Calu3 (cell line): ENCODE measurements around the gene MAP4K2. TPM values are rescaled to one million over a fixed set of nuclear protein-coding genes. Genes with fewer than 3 reads are reported as not detected.

Source experiments
- BruUV-seq: library from RNA; stranded (reverse); fragments of 400-500 nt; replicated peaks from 2 replicates; lab custom pipeline; 2021; lab: Mats Ljungman, UMichigan
- CTCF ChIA-PET: fragments of 300-600 bp; sonication (Branson Sonifier 250); formaldehyde crosslinking; loops from one replicate; lab custom pipeline; 2022; ENCODE audit warnings: antibody characterized with exemption; lab: Charles Lee
- DNase-seq: peaks from one replicate; pipeline ENCODE4 v3.0.0; 2022
- H3K27ac Mint-ChIP-seq: one replicate; pipeline ENCODE4 v1.8.0; 2022; ENCODE audit warnings: mixed read lengths; ENCODE audit not compliant: unreplicated experiment
- H3K27me3 Mint-ChIP-seq: one replicate; pipeline ENCODE4 v1.8.0; 2022; ENCODE audit warnings: mixed read lengths; ENCODE audit not compliant: unreplicated experiment
- H3K36me3 Mint-ChIP-seq: one replicate; pipeline ENCODE4 v1.8.0; 2022; ENCODE audit warnings: mild to moderate bottlenecking, moderate library complexity, mixed read lengths; ENCODE audit not compliant: insufficient read depth, unreplicated experiment
- H3K4me1 Mint-ChIP-seq: one replicate; pipeline ENCODE4 v1.8.0; 2022; ENCODE audit warnings: mild to moderate bottlenecking, low read depth, mixed read lengths; ENCODE audit not compliant: unreplicated experiment
- H3K4me3 Mint-ChIP-seq: one replicate; pipeline ENCODE4 v1.8.0; 2022; ENCODE audit warnings: mild to moderate bottlenecking, low read depth, moderate library complexity, mixed read lengths; ENCODE audit not compliant: unreplicated experiment
- H3K9me3 Mint-ChIP-seq: one replicate; pipeline ENCODE4 v1.8.0; 2022; ENCODE audit warnings: low read depth, mixed read lengths; ENCODE audit not compliant: unreplicated experiment
- CTCF ChIP-seq: fragments of 200-600 bp; IDR thresholded peaks from one replicate; pipeline ENCODE4 v1.8.0; 2022; ENCODE audit warnings: antibody characterized with exemption; ENCODE audit not compliant: unreplicated experiment
- intact Hi-C: fragments of 100-400 bp; cut with micrococcal nuclease; formaldehyde crosslinking; loops from one replicate; pipeline ENCODE4 v1.10.0; 2022; ENCODE audit not compliant: unreplicated experiment
- total RNA-seq: library from RNA; stranded (reverse); gene quantifications from 2 replicates; pipeline ENCODE4 v1.2.3, GENCODE V29; 2022

Gene MAP4K2
- total RNA-seq, 1 experiment from 2014 or later: 17.4 TPM

DNA sequence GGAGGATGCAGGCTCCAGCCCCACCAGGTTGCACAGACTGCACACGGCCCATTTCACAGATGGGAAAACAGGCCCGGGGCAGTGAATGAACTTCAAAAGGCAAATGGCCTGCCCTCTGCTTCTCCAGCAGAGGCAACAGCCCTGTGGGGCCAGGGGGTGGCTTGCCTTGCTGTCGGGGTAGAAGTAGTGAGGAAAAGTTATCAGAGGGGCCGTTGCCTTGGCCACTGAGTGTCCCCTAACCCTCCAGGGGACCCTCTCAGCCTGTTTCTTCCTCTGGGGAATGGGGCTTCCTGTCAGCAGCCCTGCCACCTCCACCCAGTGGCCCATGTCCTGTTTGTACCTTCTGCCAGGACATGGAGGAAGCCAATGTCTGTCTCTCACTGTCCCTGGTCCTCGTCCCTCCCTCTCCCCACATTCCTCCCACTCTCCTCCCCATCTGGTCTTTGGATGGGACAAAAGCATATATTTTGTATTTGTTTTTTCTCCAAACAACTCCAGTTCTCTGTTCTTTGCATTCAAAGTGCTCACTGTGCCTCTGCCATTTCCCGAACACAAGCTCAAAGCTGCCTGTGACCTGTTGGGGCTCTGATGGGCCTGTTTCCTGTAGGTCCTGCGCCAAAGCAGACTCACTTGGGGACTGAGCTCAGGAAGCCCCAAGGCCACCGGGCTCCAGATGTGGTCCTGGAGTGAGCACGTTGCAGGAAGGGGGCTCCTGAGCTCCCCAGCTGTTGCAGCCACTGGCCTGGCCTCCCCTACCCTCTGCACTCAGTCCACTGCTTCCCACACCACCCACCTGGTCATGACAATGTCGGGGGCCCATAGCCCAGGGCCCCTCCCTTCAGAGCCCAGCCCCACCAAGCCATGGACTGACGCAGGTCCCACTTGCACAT lies 9.5 kb downstream of the MAP4K2 start:
- CTCF ChIA-PET: interaction anchor here (0.6 kb wide), 1 partner anchor 248 kb away, joined by 3 read pairs; no protein-coding TSS in a partner anchor
- no peaks in the 10 kb centered on the region for H3K27me3 Mint-ChIP-seq
- TF ChIP-seq CTCF: no peak
- no peaks in the 10 kb centered on the region for H3K9me3 Mint-ChIP-seq
- no peak overlapping the region for H3K4me3 Mint-ChIP-seq
- no peaks in the 10 kb centered on the region for H3K36me3 Mint-ChIP-seq
- DNase-seq: no peak
- intact Hi-C loops: no loop called here
- BruUV-seq: no TSS peak
- peaks cover 2% of the 10 kb centered on the region for H3K4me1 Mint-ChIP-seq
- no peak overlapping the region for H3K27ac Mint-ChIP-seq

GRCh38 chr11:64792482-64792881 lies 10.5 kb downstream of the MAP4K2 start:
- CTCF ChIA-PET: no interaction called here
- Mint-ChIP-seq H3K27ac (no peak overlapping the region), H3K4me1 (no peaks in the 10 kb centered on the region), H3K9me3 (no peaks in the 10 kb centered on the region), H3K27me3 (no peaks in the 10 kb centered on the region), H3K36me3 (no peaks in the 10 kb centered on the region), H3K4me3 (no peak overlapping the region)
- intact Hi-C loops: no loop called here
- no peak for TF ChIP-seq CTCF
- DNase-seq: no peak
- no TSS peak for BruUV-seq

GRCh38 chr11:64791781-64792291 lies 11.2 kb downstream of the MAP4K2 start:
- no peaks in the 10 kb centered on the region for H3K9me3 Mint-ChIP-seq
- TF ChIP-seq CTCF: no peak
- BruUV-seq: no TSS peak

DNA sequence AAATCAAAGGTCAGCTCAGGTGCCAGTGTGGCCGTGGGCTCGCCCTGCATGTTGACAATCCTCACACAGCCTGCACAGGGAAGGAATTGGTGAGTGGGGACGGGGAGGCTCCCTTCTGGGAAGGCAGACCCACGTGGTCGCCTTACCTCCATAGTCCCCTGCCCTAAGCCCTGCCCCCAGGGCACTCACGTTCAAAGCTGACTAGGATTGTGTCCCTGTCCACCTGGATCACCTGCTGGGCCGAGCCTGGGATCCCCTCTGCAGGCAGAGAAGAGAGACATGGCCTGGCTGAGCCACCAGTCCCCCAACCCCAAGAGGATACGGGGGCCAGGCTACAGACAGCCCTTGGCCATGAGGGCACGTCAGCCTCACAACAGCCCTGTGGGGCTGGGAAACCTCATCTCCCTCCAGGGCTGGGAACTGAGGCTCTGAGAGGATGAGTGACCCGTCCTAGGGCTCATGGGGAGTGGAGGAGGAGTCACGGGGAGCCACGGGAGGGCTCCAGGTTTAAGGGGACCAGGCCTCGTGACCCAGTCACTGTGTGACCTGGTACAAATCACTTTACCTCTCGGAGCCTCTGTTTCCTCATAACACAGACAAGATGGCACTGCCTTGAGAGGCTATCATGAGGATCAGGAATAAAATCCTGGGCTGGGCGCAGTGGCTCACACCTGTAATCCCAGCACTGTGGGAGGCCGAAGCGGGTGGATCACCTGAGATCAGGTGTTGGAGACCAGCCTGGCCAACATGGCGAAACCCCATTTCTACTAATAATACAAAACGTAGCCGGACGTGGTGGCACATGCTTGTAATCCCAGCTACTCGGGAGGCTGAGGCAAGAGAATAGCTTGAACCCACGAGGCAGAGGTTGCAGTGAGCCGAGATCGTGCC lies 12.6 kb downstream of the MAP4K2 start:
- CTCF ChIA-PET: interaction anchor here (0.6 kb wide), 1 partner anchor 57 kb away, joined by 3 read pairs; no protein-coding TSS in a partner anchor
- no peak for DNase-seq
- BruUV-seq: no TSS peak
- Mint-ChIP-seq H3K36me3 (no peaks in the 10 kb centered on the region), H3K27ac (no peak overlapping the region), H3K9me3 (no peaks in the 10 kb centered on the region), H3K4me3 (no peak overlapping the region), H3K4me1 (no peaks in the 10 kb centered on the region), H3K27me3 (no peaks in the 10 kb centered on the region)
- TF ChIP-seq CTCF: no peak
- intact Hi-C loops: no loop called here

More at GRCh38 chr11:64791781-64792291, 11.2 kb downstream of the MAP4K2 start:
- no peaks in the 10 kb centered on the region for H3K4me1 Mint-ChIP-seq
- no peak for DNase-seq
- H3K4me3 Mint-ChIP-seq: no peak overlapping the region
- intact Hi-C loops: no loop called here
- H3K27ac Mint-ChIP-seq: no peak overlapping the region
- H3K36me3 Mint-ChIP-seq: no peaks in the 10 kb centered on the region
- CTCF ChIA-PET: no interaction called here
- no peaks in the 10 kb centered on the region for H3K27me3 Mint-ChIP-seq
